WERI-Rb-1 (cell line): ENCODE measurements around the gene TGM1.

Experiments
- DNase-seq: peaks from one replicate; pipeline ENCODE4 v3.0.0-alpha.2; 2020
- H3K27ac ChIP-seq: fragments of 250-450 bp; sonication (Bioruptor Pico); 2 replicates; pipeline ENCODE4 v1.5.1; 2020; ENCODE audit warnings: mild to moderate bottlenecking, moderate library complexity
- H3K27me3 ChIP-seq: fragments of 250-450 bp; sonication (Bioruptor Pico); 2 replicates; pipeline ENCODE4 v1.5.1; 2021; ENCODE audit warnings: mild to moderate bottlenecking, low read depth, moderate library complexity; ENCODE audit not compliant: insufficient read depth, severe bottlenecking
- H3K36me3 ChIP-seq: fragments of 250-450 bp; sonication (Bioruptor Pico); 2 replicates; pipeline ENCODE4 v1.5.1; 2020; ENCODE audit warnings: mild to moderate bottlenecking, moderate library complexity
- H3K4me3 ChIP-seq: 2 replicates; pipeline ENCODE4 v1.5.1; 2011; ENCODE audit warnings: low read depth, mild to moderate bottlenecking, control low read depth, low read length
- H3K9me3 ChIP-seq: fragments of 250-450 bp; sonication (Bioruptor Pico); 2 replicates; pipeline ENCODE4 v1.5.1; 2021; ENCODE audit warnings: mild to moderate bottlenecking, moderate library complexity; ENCODE audit not compliant: severe bottlenecking
- CTCF ChIP-seq: IDR thresholded peaks from 2 replicates; pipeline ENCODE4 v1.5.1; 2011; ENCODE audit warnings: low read depth, mild to moderate bottlenecking, control low read depth, inconsistent platforms, low read length

Gene TGM1

GRCh38 chr14:24238123-24238522 is 24.9 kb downstream of the TGM1 start:
- H3K27ac ChIP-seq, result no peak overlapping the region
- DNase-seq, result no peak
- H3K9me3 ChIP-seq, result no peaks in the 10 kb centered on the region
- no peak overlapping the region for H3K4me3 ChIP-seq
- no peaks in the 10 kb centered on the region for H3K27me3 ChIP-seq
- peaks cover 64% of the 10 kb centered on the region for H3K36me3 ChIP-seq
- TF ChIP-seq CTCF, result no peak

GRCh38 chr14:24237463-24237955 is 25.5 kb downstream of the TGM1 start:
- Histone ChIP-seq H3K27me3 (no peaks in the 10 kb centered on the region), H3K36me3 (peaks cover 64% of the 10 kb centered on the region), H3K27ac (no peak overlapping the region), H3K9me3 (no peaks in the 10 kb centered on the region), H3K4me3 (no peak overlapping the region)
- TF ChIP-seq CTCF, result no peak
- DNase-seq, result no peak

GRCh38 chr14:24236689-24237462 is 26.1 kb downstream of the TGM1 start:
- no peaks in the 10 kb centered on the region for H3K27me3 ChIP-seq
- DNase-seq, result no peak
- no peak overlapping the region for H3K27ac ChIP-seq
- TF ChIP-seq CTCF, result no peak
- H3K4me3 ChIP-seq, result no peak overlapping the region
- peaks cover 64% of the 10 kb centered on the region for H3K36me3 ChIP-seq
- H3K9me3 ChIP-seq, result no peaks in the 10 kb centered on the region

GRCh38 chr14:24235804-24236688 is 26.9 kb downstream of the TGM1 start:
- no peak overlapping the region for H3K4me3 ChIP-seq
- H3K36me3 ChIP-seq, result peaks cover 61% of the 10 kb centered on the region
- H3K27ac ChIP-seq, result no peak overlapping the region
- no peaks in the 10 kb centered on the region for H3K27me3 ChIP-seq
- TF ChIP-seq CTCF, result no peak
- no peak for DNase-seq
- H3K9me3 ChIP-seq, result no peaks in the 10 kb centered on the region

- H3K27ac ChIP-seq, result no peak overlapping the region
- H3K4me3 ChIP-seq, result no peak overlapping the region
- TF ChIP-seq CTCF, result no peak
- no peaks in the 10 kb centered on the region for H3K9me3 ChIP-seq
- no peaks in the 10 kb centered on the region for H3K27me3 ChIP-seq
- H3K36me3 ChIP-seq, result peaks cover 44% of the 10 kb centered on the region
- no peak for DNase-seq
Measured at GRCh38 chr14:24234095-24235005, 28.6 kb downstream of the TGM1 start.
